ENCODE measurements around the gene ROBO2. TPM values are rescaled to one million over a fixed set of nuclear protein-coding genes. Genes with fewer than 3 reads are reported as not detected.

ROBO2 gene
- polyA plus RNA-seq, 1 donor from 2014 or later: 55.5 TPM

DNA sequence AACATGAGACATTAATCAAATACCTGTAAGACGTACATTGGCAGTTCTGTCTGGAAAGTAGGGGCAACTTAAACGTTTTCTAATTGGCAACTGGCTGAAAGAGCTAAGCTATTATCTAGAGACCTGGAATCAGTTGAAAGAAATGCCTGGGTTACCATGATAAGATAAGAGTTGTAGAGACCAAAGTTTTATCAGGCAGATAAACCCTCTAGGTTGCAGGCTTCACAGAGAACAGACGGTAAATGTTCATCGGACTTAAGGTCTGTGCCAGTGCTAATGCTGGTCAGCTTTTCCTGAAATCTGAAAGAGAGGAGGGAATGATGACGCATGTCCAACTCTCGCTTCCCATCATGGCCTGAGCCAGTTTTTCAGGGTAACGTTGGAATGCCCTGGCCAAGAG lies 196.2 kb downstream of the ROBO2 start:
- Histone ChIP-seq H3K36me3 (ENCODE audit: insufficient read depth, low read length) (no peaks in the 10 kb centered on the region), H3K4me2 (ENCODE audit: low read length) (no peak overlapping the region), H3K9me2 (ENCODE audit: insufficient read depth, low read length) (no peaks in the 10 kb centered on the region), H3F3A (ENCODE audit: insufficient read depth, low read length, poor library complexity, severe bottlenecking) (no peaks in the 10 kb centered on the region), H3K79me2 (replicated peaks; ENCODE audit: insufficient read depth, low read length) (no peaks in the 10 kb centered on the region), H4K20me1 (ENCODE audit: insufficient read depth) (no peaks in the 10 kb centered on the region), H3K9me3 (ENCODE audit: low read length) (no peaks in the 10 kb centered on the region), H2AFZ (ENCODE audit: low read depth, low read length) (no peak overlapping the region), H3K4me3 (ENCODE audit: low read length) (no peak overlapping the region), H3K27me3 (ENCODE audit: insufficient read depth, low read depth, low read length) (no peaks in the 10 kb centered on the region), H3K27ac (ENCODE audit: low read length) (no peak overlapping the region), H3K9ac (ENCODE audit: low read length) (no peak overlapping the region)
- no peak for TF ChIP-seq TAF1 (IDR thresholded peaks at IDR 0.05; ENCODE audit: low read depth)
- no peak for TF ChIP-seq EZH2 (IDR thresholded peaks at IDR 0.05; ENCODE audit: borderline replicate concordance, insufficient read depth, low read length, poor library complexity, severe bottlenecking)
- TF ChIP-seq RAD21 (conservative IDR thresholded peaks at IDR 0.05): no peak
- no peak for TF ChIP-seq SMC3 (conservative IDR thresholded peaks at IDR 0.05; ENCODE audit: poor library complexity)
- no peak for TF ChIP-seq MXI1 (conservative IDR thresholded peaks at IDR 0.05; ENCODE audit: poor library complexity, severe bottlenecking)
- TF ChIP-seq, protein P1, sequence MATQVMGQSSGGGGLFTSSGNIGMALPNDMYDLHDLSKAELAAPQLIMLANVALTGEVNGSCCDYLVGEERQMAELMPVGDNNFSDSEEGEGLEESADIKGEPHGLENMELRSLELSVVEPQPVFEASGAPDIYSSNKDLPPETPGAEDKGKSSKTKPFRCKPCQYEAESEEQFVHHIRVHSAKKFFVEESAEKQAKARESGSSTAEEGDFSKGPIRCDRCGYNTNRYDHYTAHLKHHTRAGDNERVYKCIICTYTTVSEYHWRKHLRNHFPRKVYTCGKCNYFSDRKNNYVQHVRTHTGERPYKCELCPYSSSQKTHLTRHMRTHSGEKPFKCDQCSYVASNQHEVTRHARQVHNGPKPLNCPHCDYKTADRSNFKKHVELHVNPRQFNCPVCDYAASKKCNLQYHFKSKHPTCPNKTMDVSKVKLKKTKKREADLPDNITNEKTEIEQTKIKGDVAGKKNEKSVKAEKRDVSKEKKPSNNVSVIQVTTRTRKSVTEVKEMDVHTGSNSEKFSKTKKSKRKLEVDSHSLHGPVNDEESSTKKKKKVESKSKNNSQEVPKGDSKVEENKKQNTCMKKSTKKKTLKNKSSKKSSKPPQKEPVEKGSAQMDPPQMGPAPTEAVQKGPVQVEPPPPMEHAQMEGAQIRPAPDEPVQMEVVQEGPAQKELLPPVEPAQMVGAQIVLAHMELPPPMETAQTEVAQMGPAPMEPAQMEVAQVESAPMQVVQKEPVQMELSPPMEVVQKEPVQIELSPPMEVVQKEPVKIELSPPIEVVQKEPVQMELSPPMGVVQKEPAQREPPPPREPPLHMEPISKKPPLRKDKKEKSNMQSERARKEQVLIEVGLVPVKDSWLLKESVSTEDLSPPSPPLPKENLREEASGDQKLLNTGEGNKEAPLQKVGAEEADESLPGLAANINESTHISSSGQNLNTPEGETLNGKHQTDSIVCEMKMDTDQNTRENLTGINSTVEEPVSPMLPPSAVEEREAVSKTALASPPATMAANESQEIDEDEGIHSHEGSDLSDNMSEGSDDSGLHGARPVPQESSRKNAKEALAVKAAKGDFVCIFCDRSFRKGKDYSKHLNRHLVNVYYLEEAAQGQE (IDR thresholded peaks at IDR 0.05; ENCODE audit: borderline replicate concordance): no peak
- TF ChIP-seq EP300 (conservative IDR thresholded peaks at IDR 0.05; ENCODE audit: poor library complexity, severe bottlenecking): no peak
- TF ChIP-seq, protein P2, sequence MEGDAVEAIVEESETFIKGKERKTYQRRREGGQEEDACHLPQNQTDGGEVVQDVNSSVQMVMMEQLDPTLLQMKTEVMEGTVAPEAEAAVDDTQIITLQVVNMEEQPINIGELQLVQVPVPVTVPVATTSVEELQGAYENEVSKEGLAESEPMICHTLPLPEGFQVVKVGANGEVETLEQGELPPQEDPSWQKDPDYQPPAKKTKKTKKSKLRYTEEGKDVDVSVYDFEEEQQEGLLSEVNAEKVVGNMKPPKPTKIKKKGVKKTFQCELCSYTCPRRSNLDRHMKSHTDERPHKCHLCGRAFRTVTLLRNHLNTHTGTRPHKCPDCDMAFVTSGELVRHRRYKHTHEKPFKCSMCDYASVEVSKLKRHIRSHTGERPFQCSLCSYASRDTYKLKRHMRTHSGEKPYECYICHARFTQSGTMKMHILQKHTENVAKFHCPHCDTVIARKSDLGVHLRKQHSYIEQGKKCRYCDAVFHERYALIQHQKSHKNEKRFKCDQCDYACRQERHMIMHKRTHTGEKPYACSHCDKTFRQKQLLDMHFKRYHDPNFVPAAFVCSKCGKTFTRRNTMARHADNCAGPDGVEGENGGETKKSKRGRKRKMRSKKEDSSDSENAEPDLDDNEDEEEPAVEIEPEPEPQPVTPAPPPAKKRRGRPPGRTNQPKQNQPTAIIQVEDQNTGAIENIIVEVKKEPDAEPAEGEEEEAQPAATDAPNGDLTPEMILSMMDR (IDR thresholded peaks at IDR 0.05; ENCODE audit: poor library complexity, severe bottlenecking): no peak

DNA sequence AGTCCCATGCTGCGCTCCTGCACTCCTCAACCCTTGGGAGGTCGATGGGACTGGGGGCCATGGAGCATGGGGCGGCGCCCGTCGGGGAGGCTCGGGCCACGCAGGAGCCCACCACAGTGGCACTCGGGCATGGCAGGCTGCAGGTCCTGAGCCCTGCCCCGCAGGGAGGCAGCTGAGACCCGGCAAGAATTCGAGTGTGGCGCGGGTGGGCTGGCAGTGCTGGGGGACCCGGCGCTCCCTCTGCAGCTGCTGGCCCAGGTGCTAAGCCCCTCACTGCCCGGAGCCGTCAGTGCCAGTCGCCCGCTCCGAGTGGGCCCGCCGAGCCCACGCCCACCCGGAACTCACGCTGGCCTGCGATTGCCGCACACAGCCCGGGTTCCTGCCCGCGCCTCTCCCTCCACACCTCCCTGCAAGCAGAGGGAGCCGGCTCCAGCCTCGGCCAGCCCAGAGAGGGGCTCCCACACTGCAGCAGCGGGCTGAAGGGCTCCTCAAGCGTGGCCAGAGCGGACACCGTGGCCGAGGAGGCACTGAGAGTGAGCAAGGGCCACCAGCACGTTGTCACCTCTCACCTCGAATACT lies 200.3 kb downstream of the ROBO2 start:
- no peak overlapping the region for H2AFZ ChIP-seq (ENCODE audit: low read depth, low read length)
- H3K79me2 ChIP-seq (replicated peaks; ENCODE audit: insufficient read depth, low read length): no peaks in the 10 kb centered on the region
- no peak for TF ChIP-seq MXI1 (conservative IDR thresholded peaks at IDR 0.05; ENCODE audit: poor library complexity, severe bottlenecking)
- TF ChIP-seq RAD21 (conservative IDR thresholded peaks at IDR 0.05): no peak
- no peak overlapping the region for H3K27ac ChIP-seq (ENCODE audit: low read length)
- H3F3A ChIP-seq (ENCODE audit: insufficient read depth, low read length, poor library complexity, severe bottlenecking): no peaks in the 10 kb centered on the region
- H3K9me3 ChIP-seq (ENCODE audit: low read length): no peaks in the 10 kb centered on the region
- no peaks in the 10 kb centered on the region for H3K27me3 ChIP-seq (ENCODE audit: insufficient read depth, low read depth, low read length)
- H3K4me3 ChIP-seq (ENCODE audit: low read length): no peak overlapping the region
- no peaks in the 10 kb centered on the region for H3K36me3 ChIP-seq (ENCODE audit: insufficient read depth, low read length)
- H3K4me2 ChIP-seq (ENCODE audit: low read length): no peak overlapping the region
- H3K9me2 ChIP-seq (ENCODE audit: insufficient read depth, low read length): no peaks in the 10 kb centered on the region
- no peak overlapping the region for H3K9ac ChIP-seq (ENCODE audit: low read length)
- no peaks in the 10 kb centered on the region for H4K20me1 ChIP-seq (ENCODE audit: insufficient read depth)

DNA sequence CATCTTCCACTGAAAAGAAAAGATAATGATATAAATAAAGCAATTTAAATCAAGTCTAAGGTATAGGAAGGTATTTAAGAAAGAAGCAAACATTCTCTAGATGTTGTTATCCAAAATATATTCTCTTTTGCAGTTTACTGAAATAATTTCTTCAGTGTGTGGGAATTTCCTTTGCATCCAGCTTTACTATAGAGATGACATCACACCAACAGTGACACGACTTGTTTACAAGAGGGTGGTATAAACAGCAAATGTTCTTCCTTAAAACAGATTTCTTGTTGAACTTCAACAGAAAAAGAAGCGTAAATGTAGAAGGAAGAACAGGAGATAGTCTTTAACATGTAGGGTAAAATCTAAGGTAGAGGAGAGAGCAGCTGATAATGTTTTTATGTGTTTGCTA lies 202.5 kb downstream of the ROBO2 start:
- Histone ChIP-seq H3F3A (ENCODE audit: insufficient read depth, low read length, poor library complexity, severe bottlenecking) (no peaks in the 10 kb centered on the region), H3K27ac (ENCODE audit: low read length) (no peak overlapping the region), H4K20me1 (ENCODE audit: insufficient read depth) (no peaks in the 10 kb centered on the region), H3K4me3 (ENCODE audit: low read length) (no peak overlapping the region), H3K79me2 (replicated peaks; ENCODE audit: insufficient read depth, low read length) (no peaks in the 10 kb centered on the region), H3K36me3 (ENCODE audit: insufficient read depth, low read length) (no peaks in the 10 kb centered on the region), H3K4me2 (ENCODE audit: low read length) (no peak overlapping the region), H3K9me2 (ENCODE audit: insufficient read depth, low read length) (no peaks in the 10 kb centered on the region), H2AFZ (ENCODE audit: low read depth, low read length) (no peak overlapping the region), H3K9me3 (ENCODE audit: low read length) (no peaks in the 10 kb centered on the region), H3K9ac (ENCODE audit: low read length) (no peak overlapping the region), H3K27me3 (ENCODE audit: insufficient read depth, low read depth, low read length) (no peaks in the 10 kb centered on the region)
- TF ChIP-seq RAD21 (conservative IDR thresholded peaks at IDR 0.05) (no peak), POLR2AphosphoS5 (IDR thresholded peaks at IDR 0.05) (no peak), TAF1 (IDR thresholded peaks at IDR 0.05; ENCODE audit: low read depth) (no peak), MXI1 (conservative IDR thresholded peaks at IDR 0.05; ENCODE audit: poor library complexity, severe bottlenecking) (no peak), EZH2 (IDR thresholded peaks at IDR 0.05; ENCODE audit: borderline replicate concordance, insufficient read depth, low read length, poor library complexity, severe bottlenecking) (no peak)
- TF ChIP-seq, protein P2 (IDR thresholded peaks at IDR 0.05; ENCODE audit: poor library complexity, severe bottlenecking): no peak
